Stimulated activated CD4-positive, alpha-beta T cell treated with anti-CD3 and anti-CD28 coated beads, Interleukin-1b, Interleukin-23, amount 100 ng/mL, for 4 hours (primary cell): ENCODE data around the gene FCER2.
"Not testable (repeated sequence)": the region's sequence is repeated elsewhere in the genome, so short reads cannot be mapped to it uniquely, and the experiment has no call there.

Experiments used
- DNase-seq, 2 donors: peaks; one replicate each; pipeline ENCODE4 v3.0.0-alpha.2; 2020; ENCODE audit warnings: low read depth in 2 of 2

The FCER2 gene, protein sequence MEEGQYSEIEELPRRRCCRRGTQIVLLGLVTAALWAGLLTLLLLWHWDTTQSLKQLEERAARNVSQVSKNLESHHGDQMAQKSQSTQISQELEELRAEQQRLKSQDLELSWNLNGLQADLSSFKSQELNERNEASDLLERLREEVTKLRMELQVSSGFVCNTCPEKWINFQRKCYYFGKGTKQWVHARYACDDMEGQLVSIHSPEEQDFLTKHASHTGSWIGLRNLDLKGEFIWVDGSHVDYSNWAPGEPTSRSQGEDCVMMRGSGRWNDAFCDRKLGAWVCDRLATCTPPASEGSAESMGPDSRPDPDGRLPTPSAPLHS

DNA sequence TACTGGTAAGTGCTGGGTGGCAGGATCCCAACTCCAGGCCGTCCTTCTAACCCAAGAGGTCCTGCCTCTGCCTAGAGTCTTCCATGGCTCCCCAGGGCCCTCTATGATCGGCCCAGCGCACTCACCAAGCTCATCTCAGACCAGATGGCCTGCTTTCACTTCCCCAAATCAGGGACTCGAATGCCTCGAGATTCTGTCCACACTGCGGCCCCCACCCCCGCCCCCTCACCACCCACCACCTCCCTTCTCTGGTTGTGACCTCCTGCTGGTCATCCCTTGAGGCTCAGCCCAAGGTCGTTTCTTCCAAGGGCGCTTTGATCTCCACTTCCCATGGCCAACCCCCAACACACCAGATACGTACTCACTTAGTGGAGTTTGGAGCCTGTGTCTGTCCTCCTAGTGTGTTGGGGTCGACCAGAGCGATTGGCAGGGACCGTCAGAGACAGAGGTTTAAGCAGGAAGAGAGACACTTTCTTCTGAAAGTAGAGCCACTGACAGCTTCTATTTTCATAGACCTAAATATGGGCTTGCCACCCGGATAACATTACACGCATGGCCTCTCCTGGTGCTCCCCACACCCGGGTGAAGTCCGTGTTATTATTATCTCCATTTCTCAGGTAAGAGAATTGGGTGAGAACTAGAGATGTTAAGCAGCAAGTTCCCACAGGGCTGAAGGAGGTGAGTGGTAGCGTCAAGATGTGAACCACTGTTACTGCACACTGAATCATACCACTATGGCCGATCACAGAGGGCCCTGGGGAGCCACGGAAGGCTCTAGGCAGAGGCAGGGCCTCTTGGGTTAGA lies at the start of gene FCER2:
FCER2 (minus strand) TSS at position 478 of the 804 bp plus-strand sequence. CDS start 2,371 bp downstream, outside the sequence.
- DNase-seq: no peak

DNA sequence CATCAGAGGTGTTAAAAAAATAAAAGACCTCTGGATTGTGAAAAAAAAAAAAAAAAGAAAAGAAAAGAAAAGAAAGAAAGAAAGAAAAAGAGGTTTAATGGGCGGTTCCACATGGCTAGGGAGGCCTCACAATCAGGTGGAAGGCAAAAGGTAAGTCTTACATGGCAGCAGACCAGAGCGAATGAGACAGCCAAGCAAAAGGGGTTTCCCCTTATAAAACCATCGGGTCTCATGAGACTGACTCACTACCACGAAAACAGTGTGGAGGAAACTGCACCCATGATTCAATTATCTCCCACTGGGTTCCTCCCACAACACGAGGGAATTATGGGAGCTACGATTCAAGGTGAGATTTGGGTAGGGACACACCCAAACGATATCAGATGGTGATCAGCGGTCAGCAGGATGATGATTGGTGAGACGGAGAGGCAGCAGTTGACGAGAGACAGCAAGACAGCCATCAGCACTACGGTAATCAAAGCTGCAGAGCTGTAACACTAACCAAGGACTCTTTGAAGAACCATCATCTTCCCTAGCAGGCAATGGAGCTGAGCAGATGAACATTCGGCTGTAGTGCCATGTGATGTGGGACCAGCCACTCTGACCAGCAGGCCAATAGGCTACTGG lies 49.3 kb upstream of the FCER2 start:
- peak in 1 of 2 donors; percentile 20 for DNase-seq

DNA sequence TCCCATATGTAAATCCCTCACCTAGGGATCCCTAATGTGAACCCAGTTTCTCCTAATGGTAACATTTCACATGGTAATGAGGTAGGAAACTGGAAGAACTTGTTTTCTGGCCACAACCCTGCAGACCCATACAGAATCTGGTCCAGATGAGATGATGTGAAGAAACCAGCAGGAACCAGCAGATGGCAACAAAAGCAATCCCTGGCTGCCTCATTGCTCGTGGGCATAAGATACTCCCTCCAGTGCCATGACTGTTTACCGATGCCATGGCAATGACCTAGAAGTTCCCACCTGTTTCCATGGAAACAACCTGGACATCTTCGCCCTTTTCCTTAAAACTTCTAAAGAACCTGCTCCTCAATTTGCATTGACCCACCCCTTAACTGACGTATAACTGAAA lies 46.8 kb upstream of the FCER2 start:
- DNase-seq: no peak

DNA sequence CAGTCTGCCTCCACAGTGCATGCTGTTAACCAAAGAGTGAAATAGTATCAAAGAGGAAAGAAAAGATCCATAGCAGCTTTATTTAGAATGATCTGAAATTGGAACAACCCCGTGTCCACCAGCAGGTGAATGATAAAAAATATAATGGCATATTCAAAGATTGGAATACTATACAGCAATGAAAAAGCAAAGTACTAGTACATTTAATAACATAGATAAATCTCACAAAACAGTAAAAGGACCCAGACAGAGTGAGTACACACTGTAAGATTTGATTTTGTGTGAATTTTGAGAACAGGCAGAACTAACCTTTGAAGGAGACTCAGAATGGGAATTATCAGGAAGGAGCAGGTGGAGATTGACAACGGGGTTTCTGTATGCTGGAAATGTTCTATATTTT lies 46.2 kb upstream of the FCER2 start:
- DNase-seq: no peak

DNA sequence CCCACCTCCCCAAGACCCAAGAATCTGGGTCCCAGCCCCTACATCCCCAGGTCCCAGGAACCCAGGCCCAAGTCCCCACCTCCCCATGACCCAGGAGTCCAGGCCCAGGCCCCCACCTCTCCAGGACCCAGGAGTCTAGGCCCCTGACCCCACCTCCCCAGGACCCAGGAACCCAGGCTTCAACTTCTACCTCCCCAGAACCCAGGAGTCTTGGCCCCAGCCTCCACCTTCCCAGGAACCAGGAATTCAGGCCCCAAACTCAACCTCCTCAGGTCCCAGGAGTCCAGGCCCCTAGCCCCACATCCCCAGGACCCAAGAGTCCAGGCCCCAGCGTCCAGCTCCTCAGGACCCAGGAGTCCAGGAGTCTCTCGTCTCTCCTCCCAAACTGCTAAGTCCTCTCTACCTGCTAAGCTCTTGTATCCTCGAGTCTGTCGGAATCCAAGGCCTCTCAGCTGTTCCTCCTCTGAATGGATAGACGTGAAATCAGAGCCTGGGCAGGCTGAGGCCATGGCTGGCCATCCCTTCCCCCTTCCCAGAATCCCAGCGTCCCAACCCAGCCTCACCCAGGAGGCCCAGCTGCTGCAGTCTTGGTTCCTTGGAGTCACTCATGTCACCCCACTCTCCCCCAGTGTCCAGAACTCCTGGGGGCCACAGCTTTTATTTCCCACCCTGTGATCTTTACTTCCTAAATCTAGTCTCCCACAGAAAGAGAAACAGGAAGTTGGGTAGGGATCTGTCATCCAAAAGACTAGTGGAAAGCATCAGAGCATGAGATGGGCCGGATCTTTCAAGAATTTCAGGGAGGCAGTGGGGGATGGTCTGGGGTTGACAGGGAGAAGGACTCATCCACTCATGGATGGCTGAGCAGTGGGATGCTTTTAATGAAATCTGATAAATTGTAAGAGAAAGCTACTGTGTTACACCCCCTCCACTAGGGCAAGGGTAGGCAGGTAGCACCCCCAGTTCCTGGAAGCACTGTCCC lies 45.3 kb upstream of the FCER2 start, which contains the start of gene CD209:
CD209 (minus strand) TSS at position 632 of the 982 bp plus-strand sequence; CDS start at position 609, 23 bp downstream.
- no peak for DNase-seq

DNA sequence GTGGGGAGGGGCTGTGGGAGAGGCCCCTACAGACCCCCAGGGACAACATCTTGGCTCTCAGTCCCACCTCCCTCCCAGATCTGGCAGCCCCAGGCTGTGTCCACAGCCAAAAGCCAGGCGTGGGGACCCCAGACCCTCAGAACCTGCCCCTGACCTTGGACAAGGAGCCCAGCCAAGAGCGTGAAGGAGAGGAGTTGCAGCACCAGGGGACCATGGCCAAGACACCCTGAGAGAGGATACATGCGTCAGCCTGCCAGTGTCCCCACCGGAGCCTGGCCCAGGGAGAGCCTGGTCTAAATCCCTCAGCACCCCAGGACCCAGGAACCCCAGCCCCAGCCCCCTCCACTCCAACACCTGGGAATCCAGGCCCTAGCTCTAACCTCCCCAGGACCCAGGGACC lies 44.4 kb upstream of the FCER2 start:
- not testable (repeated sequence) for DNase-seq

DNA sequence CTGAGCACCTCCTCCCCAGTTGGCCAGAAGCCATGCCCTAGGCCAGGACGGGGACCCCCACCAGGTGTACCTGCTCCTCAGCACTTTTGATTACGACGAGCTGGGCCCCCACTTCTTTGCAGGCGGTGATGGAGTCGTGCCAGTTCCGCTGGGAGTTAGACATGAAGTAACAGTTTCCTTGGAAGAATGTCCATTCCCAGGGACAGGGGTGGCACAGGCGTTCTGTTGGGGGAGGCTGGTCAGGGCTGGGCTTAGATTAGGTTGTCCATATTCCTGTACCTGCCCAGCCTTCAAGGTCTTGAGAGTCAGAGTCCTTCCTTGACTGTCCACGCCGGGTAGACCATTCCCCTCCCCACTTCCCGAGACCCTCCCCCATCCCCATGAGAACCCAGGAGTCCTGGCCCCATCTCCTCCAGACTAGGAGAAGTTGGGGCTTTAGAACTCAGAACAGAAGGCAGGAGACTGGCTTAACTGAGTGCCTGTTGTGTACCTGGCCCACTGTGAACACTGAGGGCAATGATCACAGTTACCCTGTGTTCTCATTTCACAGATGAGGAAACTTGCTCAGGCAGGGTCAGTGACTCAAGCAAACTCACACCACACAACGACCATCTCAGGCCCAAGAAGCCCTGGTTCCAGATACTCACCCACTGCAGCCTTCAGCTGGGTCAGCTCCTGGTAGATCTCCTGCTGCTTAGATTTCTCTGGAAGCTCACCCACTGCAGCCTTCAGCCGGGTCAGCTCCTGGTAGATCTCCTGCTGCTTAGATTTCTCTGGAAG lies 43.1 kb upstream of the FCER2 start:
- DNase-seq: no peak

DNA sequence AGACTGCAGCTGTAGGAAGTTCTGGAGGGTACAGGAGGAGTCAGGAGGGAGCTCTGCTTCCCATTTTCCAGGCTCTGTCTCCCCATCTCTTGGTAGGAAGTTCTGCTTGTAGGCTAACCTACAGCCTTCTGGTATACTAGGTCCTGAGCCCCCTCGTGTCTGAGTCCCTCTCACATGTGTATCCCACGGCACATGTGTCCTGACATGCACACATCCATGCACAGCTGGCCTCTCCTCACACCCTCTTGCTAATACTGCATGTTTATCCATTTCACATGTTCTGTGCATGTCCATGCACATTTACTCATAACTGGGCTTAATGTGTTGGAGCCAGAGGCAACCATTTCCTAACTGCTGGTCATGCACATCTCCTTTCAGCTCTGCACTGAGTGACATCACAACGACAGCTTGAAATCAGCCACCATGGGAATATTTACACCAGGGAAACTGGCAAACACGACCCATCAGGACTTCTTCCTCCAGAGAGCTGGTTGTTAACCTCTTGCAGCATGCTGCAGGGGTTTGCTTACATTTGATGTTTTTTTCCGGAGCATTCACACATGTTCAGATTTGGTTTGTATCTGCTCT lies 42.4 kb upstream of the FCER2 start:
- DNase-seq: no peak

DNA sequence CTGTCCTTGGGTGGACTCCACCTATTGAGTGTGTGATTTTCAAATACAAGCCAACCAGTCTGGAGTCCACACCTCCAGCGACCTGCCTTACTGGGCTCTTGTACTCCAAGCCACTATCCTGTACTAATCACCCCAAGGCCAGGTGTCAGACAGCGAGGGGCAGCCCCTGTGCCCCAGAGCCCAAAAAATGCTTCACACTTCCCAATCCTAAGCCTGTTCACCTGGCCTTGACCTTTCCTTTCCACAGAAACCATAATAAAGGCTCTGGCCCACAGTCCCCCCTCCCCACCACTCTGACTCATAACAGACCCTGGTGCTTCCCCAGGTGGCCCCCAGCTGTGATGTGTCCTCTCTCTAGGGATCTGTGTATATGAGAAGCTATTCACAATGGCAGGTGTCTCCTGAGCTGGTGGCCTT lies 41.5 kb upstream of the FCER2 start:
- DNase-seq: peak in 1 of 2 donors; percentile 8

DNA sequence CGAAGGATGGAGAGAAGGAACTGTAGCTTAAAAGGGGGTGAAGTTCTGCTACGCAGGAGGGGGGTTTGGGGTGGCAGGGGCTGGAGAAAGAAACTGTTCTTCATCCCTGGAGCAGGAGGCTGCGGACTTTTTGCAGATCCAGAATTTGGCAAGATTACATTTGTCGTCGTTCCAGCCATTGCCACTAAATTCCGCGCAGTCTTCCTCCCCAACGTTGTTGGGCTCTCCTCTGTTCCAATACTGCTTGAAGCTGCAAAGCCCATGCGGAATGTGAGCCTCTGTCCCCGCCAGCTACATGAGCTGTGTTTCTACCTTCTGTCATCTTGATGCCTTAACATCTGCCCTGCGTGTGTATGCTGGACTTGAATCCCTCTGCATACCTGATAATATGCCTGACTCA lies 41.1 kb upstream of the FCER2 start:
- DNase-seq: no peak

DNA sequence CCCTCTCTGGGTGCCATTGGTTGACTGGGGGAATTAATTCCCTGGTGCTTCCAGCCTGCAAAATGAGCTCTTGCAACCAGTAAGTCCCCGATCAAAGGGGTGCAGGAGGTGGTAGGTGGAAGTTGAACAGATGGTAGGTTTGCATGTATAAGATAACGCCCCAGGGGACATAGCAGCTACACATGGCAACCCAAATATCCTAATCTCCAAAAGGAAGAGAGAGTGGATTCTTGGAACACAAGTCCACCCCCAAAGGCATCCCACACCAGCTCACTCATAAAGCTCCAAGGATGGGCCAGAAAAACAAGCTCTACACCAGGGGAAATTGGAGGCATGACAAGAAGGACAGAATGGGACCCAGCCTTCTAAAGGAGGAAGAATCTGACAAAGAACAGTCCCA lies 40.6 kb upstream of the FCER2 start:
- no peak for DNase-seq

DNA sequence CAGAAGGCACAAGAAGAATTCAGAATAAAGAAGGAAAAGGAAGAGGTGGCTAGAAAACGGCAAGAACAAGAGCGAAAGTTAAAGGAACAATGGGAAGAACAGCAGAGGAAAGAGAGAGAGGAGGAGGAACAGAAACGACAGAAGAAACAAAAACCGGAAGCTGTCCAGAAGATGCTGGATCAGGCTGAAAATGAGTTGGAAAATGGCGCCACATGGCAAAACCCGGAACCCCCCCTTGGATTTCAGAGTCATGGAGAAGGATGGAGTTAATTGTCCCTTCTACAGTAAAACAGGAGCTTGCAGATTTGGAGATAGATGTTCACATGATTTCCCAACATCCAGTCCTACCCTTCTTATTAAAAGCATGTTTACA lies 38.7 kb upstream of the FCER2 start:
- DNase-seq: no peak

DNA sequence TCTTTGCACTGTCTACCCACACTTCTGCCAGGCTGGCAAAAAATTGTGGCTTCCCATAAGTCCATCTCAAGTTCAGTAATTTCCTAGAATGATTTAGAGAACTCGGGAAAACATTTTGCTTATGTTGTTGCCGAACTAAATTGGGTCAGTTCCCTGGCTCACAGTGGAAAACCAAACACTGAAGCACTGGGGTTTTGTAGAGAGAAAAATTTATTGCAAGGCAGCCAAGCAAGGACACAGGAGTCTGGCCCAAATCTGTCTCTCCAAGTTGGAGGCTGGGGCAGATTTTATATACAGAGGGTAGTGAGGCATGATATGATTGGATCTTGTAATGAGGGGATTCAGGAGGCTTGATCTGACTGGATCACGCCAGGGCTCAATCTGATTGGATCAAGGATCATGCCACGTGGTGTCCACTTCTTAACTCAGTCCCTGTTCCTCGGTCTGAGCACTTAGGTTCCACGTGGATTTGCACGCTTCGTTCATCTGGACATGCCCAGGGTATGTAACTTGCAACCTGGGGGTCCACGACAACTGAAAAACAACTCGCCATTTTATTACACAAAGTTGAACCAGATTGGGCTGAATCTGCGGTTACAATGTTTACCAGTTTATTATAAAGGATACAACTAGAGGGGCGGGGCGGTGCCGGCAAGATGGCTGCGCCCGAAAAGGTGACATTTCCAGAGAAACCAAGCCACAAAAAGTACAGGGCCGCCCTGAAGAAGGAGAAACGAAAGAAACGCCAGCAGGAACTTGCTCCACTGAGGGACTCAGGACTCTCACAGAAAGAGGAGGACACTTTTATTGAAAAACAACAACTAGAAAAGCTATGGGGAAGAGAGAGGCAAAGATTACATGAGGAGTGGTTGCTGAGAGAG lies 38.1 kb upstream of the FCER2 start:
- no peak for DNase-seq

DNA sequence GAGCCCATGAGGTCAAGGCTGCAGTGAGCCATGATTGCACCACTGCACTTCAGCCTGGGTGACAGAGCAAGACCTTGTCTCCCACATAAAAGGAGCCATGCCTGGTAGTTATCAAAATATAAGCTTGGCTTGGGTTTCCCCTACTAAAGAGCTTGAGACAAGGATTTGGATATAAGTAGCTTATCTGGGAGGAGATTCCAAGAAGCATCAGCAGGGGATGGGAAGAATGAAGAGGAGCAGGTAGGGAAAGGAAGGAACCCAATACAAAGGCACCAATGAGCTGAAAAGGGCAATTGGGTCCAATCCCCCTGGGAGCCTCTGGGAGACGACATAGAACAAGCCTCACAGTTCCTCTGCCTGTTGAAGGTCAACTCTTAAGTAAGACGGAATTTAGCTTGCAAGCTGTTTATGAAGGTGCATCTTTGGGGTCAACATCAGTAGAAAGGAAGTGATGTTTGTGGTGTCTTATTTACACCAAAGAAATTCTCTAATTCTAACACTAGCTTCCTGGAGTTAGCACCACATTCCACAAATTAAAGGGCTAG lies 37.4 kb upstream of the FCER2 start:
- DNase-seq: no peak

DNA sequence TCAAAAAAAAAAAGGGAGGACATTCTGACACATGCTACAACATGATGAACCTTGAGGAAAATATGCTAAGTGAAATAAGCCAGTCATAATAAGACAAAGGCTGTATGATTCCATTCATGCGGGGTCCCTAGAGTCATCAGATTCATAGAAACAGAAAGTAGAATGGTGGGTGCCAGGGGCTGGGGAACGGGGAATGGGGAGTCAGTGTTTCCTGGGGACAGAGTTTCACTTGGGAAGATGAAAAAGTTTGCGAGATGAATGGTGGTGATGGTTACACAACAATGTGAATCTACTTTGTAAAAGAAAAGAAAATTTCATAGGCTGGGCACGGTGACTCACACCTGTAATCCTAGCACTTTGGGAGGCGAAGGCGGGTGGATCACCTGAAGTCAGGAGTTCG lies 36.1 kb upstream of the FCER2 start:
- no peak for DNase-seq

DNA sequence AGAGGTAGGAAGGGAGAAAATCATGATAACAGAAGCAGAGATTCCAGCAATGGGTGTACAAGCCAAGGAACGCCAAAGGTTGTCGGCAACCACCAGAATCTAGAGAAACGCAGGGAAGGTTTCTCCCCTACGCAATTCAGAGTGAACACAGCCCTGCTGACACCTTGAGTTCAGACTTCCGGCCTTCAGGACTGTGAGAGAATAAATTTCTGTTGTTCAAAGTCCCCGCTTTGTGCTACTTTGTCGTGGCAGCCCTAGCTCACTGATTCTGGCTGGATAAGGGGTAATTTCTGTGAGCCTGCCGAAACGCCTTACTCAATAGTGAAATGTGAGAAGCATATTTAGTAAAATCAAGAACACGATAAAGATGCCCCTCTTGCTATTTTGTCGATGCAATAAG lies 35.3 kb upstream of the FCER2 start:
- DNase-seq: no peak

DNA sequence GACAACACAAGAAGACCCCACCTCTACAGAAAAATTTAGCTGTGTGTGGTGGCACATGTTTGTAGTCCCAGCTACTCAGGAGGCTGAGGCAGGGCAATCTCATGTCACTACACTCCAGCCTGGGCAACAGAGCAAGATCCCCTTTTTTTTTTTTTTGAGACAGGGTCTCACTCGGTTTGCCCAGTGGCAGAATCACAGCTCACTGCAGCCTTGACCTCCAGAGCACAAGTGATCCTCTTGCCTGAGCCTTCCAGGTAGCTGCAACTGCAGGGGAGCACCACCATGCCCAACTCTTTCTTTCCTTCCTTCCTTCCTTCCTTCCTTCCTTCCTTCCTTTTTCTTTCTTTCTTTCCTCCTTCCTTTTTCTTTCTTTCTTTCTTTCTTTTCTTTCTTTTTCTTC lies 34.2 kb upstream of the FCER2 start:
- no peak for DNase-seq

DNA sequence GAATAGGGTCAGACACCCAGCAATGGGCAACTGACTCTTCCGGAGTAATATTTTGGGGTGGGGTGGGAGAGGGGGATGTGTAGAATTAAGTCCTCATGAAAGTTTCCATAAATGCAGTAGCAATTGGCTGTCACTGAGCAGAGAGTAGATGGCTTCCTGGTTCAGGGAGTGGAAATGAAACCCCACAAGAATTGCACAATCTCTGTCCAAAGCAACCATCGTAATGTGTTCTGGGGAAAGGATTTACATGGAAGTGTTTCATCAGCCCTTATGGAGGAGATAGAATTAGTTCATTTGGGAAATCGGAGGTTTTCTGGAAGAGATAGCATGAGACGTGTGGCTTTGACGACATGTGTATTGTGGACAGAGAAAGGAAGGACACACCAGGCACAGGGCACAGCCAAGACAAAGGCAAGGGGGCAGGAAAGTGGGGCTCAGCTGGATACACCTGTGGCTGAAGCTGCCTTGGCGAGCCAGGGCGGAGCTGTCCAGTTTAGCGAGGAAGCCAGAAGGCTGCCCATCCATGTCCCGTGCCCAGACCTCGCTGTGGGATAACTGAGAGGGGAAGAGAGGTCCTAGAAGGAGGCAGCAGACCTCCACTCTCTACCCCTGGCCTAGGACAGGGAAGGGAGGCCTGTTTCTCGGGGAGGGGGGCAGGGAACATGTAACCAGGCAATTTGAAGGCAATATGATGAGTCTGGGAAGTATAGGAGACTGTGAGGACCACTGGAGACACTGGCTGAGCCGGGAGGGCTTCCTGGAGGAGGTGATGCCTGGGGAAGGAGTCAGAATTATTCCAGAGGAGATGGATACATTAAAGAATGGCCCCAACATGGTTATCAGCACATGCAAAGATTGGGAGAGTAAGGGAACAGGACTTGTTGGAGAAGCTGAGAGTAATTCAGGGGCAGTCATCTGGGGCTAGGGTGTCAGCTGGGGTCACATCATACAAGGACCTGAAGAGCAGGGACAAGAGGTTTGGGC lies 32.6 kb upstream of the FCER2 start:
- no peak for DNase-seq
